NCI-H1930 (cell line): ENCODE data around the gene STAT2.
"Not testable (repeated sequence)": the region's sequence is repeated elsewhere in the genome, so short reads cannot be mapped to it uniquely, and the experiment has no call there.

Experiments
- DNase-seq, 2 experiments: peaks; one replicate each; lab custom pipeline; 2025; lab: John Stamatoyannopoulos, UW

STAT2 gene

DNA sequence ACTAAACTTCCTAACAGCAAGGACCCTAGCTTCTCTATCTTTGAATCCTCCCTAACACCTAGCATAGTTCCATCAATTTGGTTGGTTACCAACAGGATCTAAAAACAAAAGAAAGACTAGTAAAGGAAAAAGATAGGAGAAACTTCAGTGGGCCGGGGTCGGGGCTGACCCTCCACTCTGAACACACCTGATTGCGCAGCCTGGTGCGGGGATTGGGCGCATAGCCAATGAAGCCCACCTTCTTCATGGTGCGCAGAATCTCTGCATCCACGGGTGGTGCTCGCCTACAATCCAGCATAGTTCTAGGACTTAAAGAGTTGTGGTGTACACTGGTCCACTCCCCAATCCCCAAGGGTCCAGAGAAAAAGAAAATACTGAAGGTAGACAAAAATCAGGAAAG, 33.8 kb downstream of the STAT2 start:
- no peak for DNase-seq

GRCh38 chr12:56324206-56324605, 35.7 kb downstream of the STAT2 start:
- no peak for DNase-seq

GRCh38 chr12:56321610-56322009, 38.3 kb downstream of the STAT2 start:
- not testable (repeated sequence) for DNase-seq

- no peak for DNase-seq
Observed at GRCh38 chr12:56321027-56321426, 38.9 kb downstream of the STAT2 start.

DNA sequence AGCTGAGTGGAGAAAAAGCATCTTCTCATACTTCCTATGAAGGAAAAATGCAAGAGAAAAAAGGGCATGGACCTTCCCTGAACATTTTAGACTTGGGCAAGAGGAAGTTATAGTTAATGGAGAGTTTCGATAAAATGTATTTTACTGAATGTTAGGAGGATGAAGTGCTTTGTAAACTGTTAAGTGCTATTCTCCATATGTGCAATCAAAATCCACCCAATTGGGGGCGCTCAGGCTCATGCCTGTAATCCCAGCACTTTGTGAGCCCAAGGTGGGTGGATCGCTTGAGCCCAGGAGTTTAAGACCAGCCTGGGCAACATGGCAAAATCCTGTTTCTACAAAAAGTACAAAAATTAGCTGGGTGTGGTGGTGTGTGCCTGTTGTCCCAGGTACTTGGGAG, 42.2 kb downstream of the STAT2 start:
- no peak for DNase-seq

DNA sequence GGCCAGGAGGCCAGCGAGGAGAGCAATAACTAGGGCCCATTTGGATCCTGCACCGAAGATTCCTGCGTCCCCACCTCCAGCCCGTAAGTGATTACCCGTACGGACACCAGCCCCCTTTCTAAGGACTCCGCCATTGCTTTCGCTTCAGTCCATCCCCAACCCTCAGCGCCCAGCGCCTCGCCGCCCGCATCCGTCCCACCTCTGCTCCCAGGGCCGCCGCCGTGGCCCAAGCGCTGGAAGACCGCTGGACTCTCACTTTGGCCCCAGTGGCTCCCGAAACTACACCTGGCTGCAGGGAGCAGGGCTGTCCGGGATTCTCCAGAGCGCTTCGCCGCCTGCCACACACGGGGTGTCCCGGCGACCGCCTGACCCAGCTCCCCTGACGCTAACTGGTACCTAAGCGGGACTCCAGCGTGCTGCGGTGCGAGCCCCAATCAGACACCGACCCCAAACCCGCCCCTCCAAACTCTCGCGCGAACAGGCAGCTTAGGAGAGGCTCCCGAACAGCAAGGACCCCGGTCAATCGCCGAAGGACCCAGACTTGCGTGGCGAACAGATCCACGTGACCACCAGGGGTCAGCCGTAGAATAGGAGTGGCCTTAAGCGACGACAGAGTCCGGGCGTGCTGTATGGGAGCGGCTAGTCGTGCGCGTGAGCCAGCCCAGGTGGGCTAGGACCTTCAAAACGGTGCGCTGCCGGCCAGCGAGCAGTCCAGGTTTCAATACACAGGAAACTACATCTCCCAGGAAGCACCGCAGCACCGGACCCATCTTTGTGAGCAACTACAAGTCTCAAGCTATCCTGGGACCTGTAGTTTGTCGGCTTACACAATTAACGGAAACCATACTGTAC, 44.1 kb downstream of the STAT2 start, which contains the start of gene CNPY2:
Gene CNPY2, minus strand, starts transcription at position 367 of the 852 bp plus-strand sequence. CDS start 771 bp downstream, outside the sequence.
- DNase-seq, result peak; percentile 93 to 99

- no peak for DNase-seq
Observed at GRCh38 chr12:56315249-56315621, 44.7 kb downstream of the STAT2 start.

GRCh38 chr12:56311003-56311402, 48.9 kb downstream of the STAT2 start:
- DNase-seq, result no peak

DNA sequence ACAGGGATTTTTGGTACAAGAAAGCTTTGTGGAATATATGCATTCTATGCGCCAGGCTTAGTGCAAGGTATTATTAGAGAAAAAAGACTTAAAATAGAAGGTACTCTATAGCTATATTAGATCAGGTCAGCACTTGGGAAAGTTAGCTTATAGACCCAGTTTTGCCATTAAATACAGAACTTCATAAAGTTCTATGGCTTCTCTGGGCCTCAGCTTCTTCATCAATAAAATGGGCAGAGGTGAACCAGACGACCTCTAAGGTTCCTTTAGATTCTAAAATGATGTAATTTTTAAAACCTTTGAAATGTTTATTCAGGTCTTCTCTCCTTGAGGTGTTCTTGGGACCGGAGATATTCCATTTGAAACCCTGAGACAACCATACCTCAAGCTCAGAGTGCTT, 51.2 kb downstream of the STAT2 start:
- no peak for DNase-seq

- DNase-seq, result no peak
Observed at GRCh38 chr12:56307221-56307965, 52.5 kb downstream of the STAT2 start.

- DNase-seq, result no peak
Observed at GRCh38 chr12:56304872-56305590, 54.9 kb downstream of the STAT2 start.

GRCh38 chr12:56304276-56304675, 55.6 kb downstream of the STAT2 start:
- no peak for DNase-seq

- DNase-seq, result no peak
Observed at GRCh38 chr12:56300644-56301464, 59.1 kb downstream of the STAT2 start.

GRCh38 chr12:56299853-56300643, 59.9 kb downstream of the STAT2 start, which contains the start of gene CS:
Gene CS (minus strand): TSS chr12:56300330. CDS start chr12:56300201, 129 bp downstream.
- DNase-seq, result peak; percentile 95

GRCh38 chr12:56299308-56299852, 60.5 kb downstream of the STAT2 start:
- DNase-seq, result no peak

- DNase-seq, result no peak
Observed at GRCh38 chr12:56298828-56299227, 61.1 kb downstream of the STAT2 start.

DNA sequence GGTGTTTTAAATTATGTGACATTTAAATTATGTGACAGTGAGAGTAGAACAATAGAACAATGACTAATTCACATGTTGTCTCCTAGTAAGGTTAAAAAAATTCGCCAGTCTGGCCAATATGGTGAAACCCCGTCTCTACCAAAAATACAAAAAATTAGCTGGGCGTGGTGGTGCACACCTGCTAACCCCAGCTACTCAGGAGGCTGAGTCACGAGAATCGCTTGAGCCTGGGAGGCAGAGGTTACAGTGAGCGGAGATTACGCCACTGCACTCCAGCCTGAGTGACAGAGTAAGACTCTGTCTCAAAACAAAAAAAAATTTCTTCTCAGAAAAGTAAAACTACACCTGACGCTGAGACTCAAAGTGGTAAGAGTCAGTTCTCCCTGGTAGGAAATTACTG, 62.5 kb downstream of the STAT2 start:
- no peak for DNase-seq

DNA sequence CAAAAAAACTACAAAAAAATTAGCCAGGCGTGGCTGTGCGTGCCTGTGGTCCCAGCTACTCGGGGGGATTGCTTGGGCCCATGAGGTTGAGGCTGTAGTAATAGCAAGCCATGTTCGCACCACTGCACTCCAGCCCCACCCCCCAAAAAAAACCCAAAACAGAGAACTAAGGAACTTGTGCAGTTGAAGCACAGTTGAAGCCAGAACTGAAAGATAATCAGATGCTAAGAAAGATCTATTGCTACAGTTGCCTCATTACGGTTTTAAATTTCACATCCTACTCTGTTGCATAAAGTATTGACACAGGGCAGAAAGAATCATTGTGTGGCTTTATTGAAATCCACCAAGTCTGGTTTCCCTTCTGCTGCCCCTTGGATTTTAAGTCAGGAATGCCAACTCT, 63.6 kb downstream of the STAT2 start:
- no peak for DNase-seq

GRCh38 chr12:56293795-56294194, 66.1 kb downstream of the STAT2 start:
- no peak for DNase-seq
